Nephron progenitor cell (in vitro differentiated cells): ENCODE results near the gene BCAR3.

Experiments used
- DNase-seq: peaks from one replicate; pipeline ENCODE4 v3.0.0; 2021
- H3K27ac Mint-ChIP-seq: 2 replicates; pipeline ENCODE4 v1.8.0; 2021; ENCODE audit warnings: mild to moderate bottlenecking, moderate library complexity, mixed read lengths
- H3K27me3 Mint-ChIP-seq: 2 replicates; pipeline ENCODE4 v1.8.0; 2021; ENCODE audit warnings: mild to moderate bottlenecking, low read depth, mixed read lengths; ENCODE audit not compliant: poor library complexity
- H3K36me3 Mint-ChIP-seq: 2 replicates; pipeline ENCODE4 v1.8.0; 2021; ENCODE audit warnings: low read depth, mixed read lengths
- H3K4me1 Mint-ChIP-seq: 2 replicates; pipeline ENCODE4 v1.8.0; 2021; ENCODE audit warnings: mixed read lengths
- H3K4me3 Mint-ChIP-seq: 2 replicates; pipeline ENCODE4 v1.8.0; 2021; ENCODE audit warnings: mild to moderate bottlenecking, moderate library complexity, mixed read lengths
- H3K9me3 Mint-ChIP-seq: 2 replicates; pipeline ENCODE4 v1.8.0; 2021; ENCODE audit warnings: mild to moderate bottlenecking, moderate library complexity, mixed read lengths
- CTCF ChIP-seq: fragments of 200-600 bp; sonication (generic); IDR thresholded peaks from 2 replicates; pipeline ENCODE4 v1.5.0; 2021; ENCODE audit warnings: antibody characterized with exemption

BCAR3 gene

DNA sequence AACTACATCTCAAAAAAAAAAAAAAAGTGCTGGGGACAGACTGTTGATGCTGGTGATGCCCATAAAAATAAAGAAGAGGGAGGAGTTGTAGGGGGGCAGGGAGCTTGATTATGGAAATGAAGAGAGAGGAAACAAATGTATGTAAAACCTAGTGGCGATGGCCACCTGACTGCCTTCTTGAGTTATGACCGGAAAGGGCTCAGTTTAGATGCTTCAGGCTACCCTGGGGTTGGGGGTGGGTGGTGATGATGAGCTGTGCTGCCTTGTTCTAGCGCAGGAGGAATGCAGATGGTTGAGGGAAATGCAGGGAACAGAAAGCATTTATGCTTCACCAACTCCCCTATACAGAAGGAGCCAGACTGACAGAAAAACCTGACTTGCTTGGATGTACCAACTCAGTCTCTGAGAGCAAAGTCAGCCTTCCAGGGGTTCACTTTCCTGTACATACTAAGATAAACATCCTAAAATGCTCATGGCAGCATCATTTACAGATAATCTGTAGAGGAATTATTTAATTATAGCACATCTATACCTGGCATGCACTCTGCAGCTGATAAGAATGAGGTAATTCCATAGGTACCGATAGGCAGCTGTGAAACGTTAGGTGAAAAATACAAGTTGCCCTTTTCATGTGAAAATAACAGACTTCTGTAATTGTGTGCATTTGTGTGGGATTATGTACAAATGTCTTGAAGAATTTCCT is 8.0 kb upstream of the BCAR3 start:
- Mint-ChIP-seq H3K4me1 (peaks cover 49% of the 10 kb centered on the region), H3K4me3 (no peak overlapping the region), H3K27me3 (peaks cover 36% of the 10 kb centered on the region), H3K9me3 (no peaks in the 10 kb centered on the region), H3K27ac (peak overlapping the region; percentile 82), H3K36me3 (no peaks in the 10 kb centered on the region)
- DNase-seq: no peak
- TF ChIP-seq CTCF: no peak

- Mint-ChIP-seq H3K4me3 (no peak overlapping the region), H3K9me3 (no peaks in the 10 kb centered on the region), H3K27ac (no peak overlapping the region), H3K27me3 (peaks cover 43% of the 10 kb centered on the region), H3K4me1 (peaks cover 36% of the 10 kb centered on the region), H3K36me3 (no peaks in the 10 kb centered on the region)
- no peak for DNase-seq
- TF ChIP-seq CTCF: no peak
These were observed 5.9 kb upstream of the BCAR3 start for GRCh38 chr1:93687542-93687941.

- peaks cover 49% of the 10 kb centered on the region for H3K27me3 Mint-ChIP-seq
- DNase-seq: no peak
- TF ChIP-seq CTCF: no peak
- H3K36me3 Mint-ChIP-seq: no peaks in the 10 kb centered on the region
- H3K9me3 Mint-ChIP-seq: no peaks in the 10 kb centered on the region
- no peak overlapping the region for H3K27ac Mint-ChIP-seq
- peaks cover 33% of the 10 kb centered on the region for H3K4me1 Mint-ChIP-seq
- H3K4me3 Mint-ChIP-seq: no peak overlapping the region
These were observed 5.0 kb upstream of the BCAR3 start for GRCh38 chr1:93686504-93687250.

GRCh38 chr1:93685918-93686317 is 4.3 kb upstream of the BCAR3 start:
- no peak for TF ChIP-seq CTCF
- no peak overlapping the region for H3K27ac Mint-ChIP-seq
- peaks cover 49% of the 10 kb centered on the region for H3K27me3 Mint-ChIP-seq
- no peaks in the 10 kb centered on the region for H3K9me3 Mint-ChIP-seq
- H3K4me1 Mint-ChIP-seq: peaks cover 26% of the 10 kb centered on the region
- no peaks in the 10 kb centered on the region for H3K36me3 Mint-ChIP-seq
- H3K4me3 Mint-ChIP-seq: no peak overlapping the region
- DNase-seq: no peak

- no peak for DNase-seq
- Mint-ChIP-seq H3K4me3 (peak overlapping the region; percentile 53), H3K4me1 (peaks cover 26% of the 10 kb centered on the region), H3K27me3 (peaks cover 64% of the 10 kb centered on the region), H3K9me3 (no peaks in the 10 kb centered on the region), H3K36me3 (no peaks in the 10 kb centered on the region), H3K27ac (no peak overlapping the region)
- no peak for TF ChIP-seq CTCF
These were observed 1.6 kb upstream of the BCAR3 start for GRCh38 chr1:93683234-93683633.
